Mucosa of rectum (tissue), 2 donors: ENCODE measurements around the gene CTNNBL1.
"Not testable (repeated sequence)": the region's sequence is repeated elsewhere in the genome, so short reads cannot be mapped to it uniquely, and the experiment has no call there.

Experiments used
- H3K27ac ChIP-seq, 2 donors: one replicate each; pipeline ENCODE4 v1.7.0; 2013; ENCODE audit warnings: inconsistent platforms in 2 of 2, low read depth in 2 of 2, low read length in 2 of 2
- H3K27me3 ChIP-seq, 2 donors: one replicate each; pipeline ENCODE4 v1.7.0; 2013; ENCODE audit warnings: low read length in 2 of 2; ENCODE audit not compliant: control insufficient read depth in 2 of 2, insufficient read depth in 2 of 2
- H3K36me3 ChIP-seq, 2 donors: one replicate each; pipeline ENCODE4 v1.7.0; 2013; ENCODE audit warnings: low read length in 2 of 2; ENCODE audit not compliant: control insufficient read depth in 2 of 2, insufficient read depth in 2 of 2
- H3K4me1 ChIP-seq, 2 donors: one replicate each; pipeline ENCODE4 v1.7.0; 2013; ENCODE audit warnings: low read length in 2 of 2, mild to moderate bottlenecking in 1 of 2; ENCODE audit not compliant: control insufficient read depth in 2 of 2, insufficient read depth in 2 of 2
- H3K4me3 ChIP-seq, 2 donors: one replicate each; pipeline ENCODE4 v1.7.0; 2013; ENCODE audit warnings: low read length in 2 of 2
- H3K9ac ChIP-seq, 2 donors: one replicate each; pipeline ENCODE4 v1.7.0; 2013; ENCODE audit warnings: low read length in 2 of 2, low read depth in 1 of 2, mild to moderate bottlenecking in 1 of 2
- H3K9me3 ChIP-seq, 2 donors: one replicate each; pipeline ENCODE4 v1.7.0; 2013; ENCODE audit warnings: low read length in 2 of 2; ENCODE audit not compliant: control insufficient read depth in 2 of 2
- donor health status: healthy.
- donor health status: Normal muscosa, but diverticular disease.

CTNNBL1 gene

DNA sequence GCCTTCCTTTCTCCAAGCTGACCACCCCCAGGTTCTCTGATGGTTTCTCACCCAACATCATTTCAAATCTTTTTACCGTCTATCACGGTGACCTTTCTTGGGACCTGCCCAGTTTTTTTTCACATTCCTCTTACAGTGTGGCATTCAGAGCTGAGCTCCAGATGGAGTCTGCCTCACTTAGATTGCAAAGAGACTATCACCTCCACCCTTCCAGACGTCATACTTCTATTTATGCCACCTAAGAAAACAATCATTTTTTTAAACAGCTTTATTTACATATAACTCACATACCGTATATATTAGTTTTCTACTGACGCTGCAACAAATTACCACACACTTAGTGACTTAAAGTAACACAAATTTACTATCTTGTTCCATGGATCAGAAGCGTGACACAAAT, 32.3 kb upstream of the CTNNBL1 start:
- Histone ChIP-seq H3K9ac (no peak overlapping the region), H3K36me3 (no peaks in the 10 kb centered on the region), H3K27me3 (peaks cover 0 to 3% of the 10 kb centered on the region in 2 donors), H3K4me1 (no peaks in the 10 kb centered on the region), H3K4me3 (no peak overlapping the region), H3K9me3 (no peaks in the 10 kb centered on the region), H3K27ac (no peak overlapping the region)

DNA sequence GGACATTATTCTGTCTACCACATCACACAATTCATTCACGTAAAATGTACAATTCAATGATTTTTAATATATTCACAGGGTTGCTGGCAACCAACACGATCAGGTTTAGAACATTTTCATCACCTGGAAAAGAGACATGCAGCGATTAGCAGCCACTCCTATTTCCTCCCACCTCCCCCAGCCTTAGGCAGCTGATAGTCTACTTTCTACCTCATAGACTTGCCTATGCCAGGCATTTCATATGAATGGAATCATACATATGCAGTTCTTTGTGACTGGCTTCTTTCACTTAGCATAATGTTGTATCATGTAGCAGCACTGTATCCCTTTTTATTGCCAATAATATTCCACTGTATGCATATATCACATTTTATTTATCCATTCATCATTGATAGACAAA, 31.5 kb upstream of the CTNNBL1 start:
- Histone ChIP-seq H3K9ac (no peak overlapping the region), H3K27me3 (peaks cover 0 to 3% of the 10 kb centered on the region in 2 donors), H3K4me3 (no peak overlapping the region), H3K36me3 (no peaks in the 10 kb centered on the region), H3K4me1 (no peaks in the 10 kb centered on the region), H3K27ac (no peak overlapping the region), H3K9me3 (no peaks in the 10 kb centered on the region)

DNA sequence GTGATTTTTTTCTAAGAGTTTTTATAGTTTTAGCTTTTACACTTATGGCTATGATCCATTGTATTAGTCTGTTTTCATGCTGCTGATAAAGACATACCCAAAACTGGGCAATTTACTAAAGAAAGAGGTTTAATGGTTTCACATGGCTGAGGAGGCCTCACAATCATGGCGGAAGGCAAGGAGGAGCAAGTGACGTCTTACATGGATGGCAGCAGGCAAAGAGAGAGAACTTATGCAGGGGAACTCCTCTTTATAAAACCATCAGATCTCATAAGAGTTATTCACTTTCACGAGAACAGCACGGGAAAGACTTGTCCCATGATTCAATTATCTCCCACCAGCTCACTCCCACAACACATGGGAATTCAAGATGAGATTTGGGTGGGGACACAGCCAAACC, 29.2 kb upstream of the CTNNBL1 start:
- H3K27ac ChIP-seq, H3K36me3 ChIP-seq, H3K4me1 ChIP-seq, H3K9ac ChIP-seq, H3K27me3 ChIP-seq, H3K9me3 ChIP-seq, H3K4me3 ChIP-seq: not testable (repeated sequence)

DNA sequence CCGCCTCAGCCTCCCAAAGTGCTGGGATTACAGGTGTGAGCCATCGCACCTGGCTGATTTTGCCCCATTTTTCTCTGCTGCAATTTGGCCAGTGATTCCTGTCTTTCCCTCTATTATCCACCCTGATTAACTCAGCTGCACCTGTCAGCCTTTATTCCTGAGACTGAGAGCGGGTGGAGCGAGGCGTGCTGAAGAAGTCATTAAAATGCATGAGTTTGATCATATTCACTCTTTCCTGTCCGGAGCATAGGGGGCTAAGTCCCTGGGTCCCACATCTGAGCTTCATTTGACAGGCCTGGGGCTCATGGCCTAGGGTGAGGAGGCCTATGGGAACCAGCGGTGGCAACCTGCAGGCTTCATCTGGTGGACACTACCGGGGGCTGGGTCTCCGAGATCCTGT, 25.7 kb upstream of the CTNNBL1 start:
- Histone ChIP-seq H3K27ac (no peak overlapping the region), H3K9me3 (no peaks in the 10 kb centered on the region), H3K9ac (no peak overlapping the region)

DNA sequence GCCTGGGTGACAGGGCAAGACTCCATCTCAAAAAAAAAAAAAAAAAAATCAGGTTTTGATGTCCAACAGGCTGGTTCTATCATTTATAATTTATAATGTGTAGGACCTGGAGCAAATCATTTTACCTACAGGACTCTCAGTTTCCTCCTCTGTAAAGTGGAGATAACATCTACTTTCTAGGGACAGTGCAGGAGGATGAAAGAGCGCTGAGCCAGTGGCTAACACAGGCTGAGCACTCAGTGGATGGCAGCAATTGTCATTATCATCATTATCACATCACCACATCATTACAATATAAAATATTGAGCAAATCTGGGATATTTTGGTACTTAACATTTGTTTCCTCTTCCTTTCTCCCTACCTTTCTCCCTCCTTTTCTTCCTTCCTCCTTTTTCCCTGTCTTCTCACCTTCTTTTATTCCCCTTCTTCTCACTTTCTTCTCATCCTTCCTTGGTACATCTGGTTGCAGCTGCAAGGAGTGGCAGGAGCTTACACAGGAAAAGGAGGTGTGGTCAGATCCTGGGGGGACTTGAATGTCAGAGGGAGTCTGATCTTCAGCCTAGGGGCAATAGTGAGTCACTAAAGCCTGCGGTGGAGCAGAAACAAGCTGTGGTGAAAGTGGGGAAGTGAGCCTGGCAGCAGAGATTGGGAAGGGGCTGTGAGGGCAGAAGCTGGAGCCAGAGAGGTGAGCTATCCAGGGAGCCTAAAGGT, 24.6 kb upstream of the CTNNBL1 start:
- no peaks in the 10 kb centered on the region for H3K9me3 ChIP-seq
- H3K27me3 ChIP-seq, result peaks cover 0 to 3% of the 10 kb centered on the region in 2 donors
- no peak overlapping the region for H3K27ac ChIP-seq
- no peaks in the 10 kb centered on the region for H3K36me3 ChIP-seq
- no peak overlapping the region for H3K4me3 ChIP-seq
- H3K9ac ChIP-seq, result no peak overlapping the region
- peaks cover 0 to 2% of the 10 kb centered on the region in 2 donors for H3K4me1 ChIP-seq

More for the DNA sequence above, 25.7 kb upstream of the CTNNBL1 start:
- Histone ChIP-seq H3K27me3 (peaks cover 0 to 3% of the 10 kb centered on the region in 2 donors), H3K4me3 (no peak overlapping the region), H3K4me1 (peaks cover 0 to 2% of the 10 kb centered on the region in 2 donors), H3K36me3 (no peaks in the 10 kb centered on the region)

DNA sequence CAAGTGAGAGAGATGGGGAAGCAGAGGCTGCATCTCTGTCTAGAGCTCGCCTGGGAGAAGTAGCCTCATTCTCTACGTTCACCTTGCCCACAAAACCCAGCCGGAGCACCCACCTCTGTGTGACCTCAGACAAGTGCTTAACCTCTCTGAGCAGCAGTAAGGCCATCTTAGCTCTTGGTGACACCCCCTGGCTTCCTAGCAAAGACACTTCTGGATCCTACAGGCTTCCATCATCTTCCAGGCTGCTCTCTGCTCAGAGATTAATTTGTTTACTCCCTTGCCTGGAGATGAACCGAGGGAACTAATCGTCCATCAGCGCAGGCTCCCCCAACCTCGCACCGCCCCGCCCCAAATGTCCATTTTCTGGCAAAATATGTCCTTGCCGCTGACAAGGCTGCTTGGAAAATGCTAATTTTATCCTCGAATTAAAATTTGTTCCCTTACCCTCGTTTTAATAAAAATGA, 24.0 kb upstream of the CTNNBL1 start:
- no peak overlapping the region for H3K27ac ChIP-seq
- H3K4me1 ChIP-seq, result peaks cover 0 to 2% of the 10 kb centered on the region in 2 donors
- H3K36me3 ChIP-seq, result no peaks in the 10 kb centered on the region
- H3K27me3 ChIP-seq, result peaks cover 0 to 3% of the 10 kb centered on the region in 2 donors
- no peak overlapping the region for H3K4me3 ChIP-seq
- H3K9me3 ChIP-seq, result no peaks in the 10 kb centered on the region
- no peak overlapping the region for H3K9ac ChIP-seq

DNA sequence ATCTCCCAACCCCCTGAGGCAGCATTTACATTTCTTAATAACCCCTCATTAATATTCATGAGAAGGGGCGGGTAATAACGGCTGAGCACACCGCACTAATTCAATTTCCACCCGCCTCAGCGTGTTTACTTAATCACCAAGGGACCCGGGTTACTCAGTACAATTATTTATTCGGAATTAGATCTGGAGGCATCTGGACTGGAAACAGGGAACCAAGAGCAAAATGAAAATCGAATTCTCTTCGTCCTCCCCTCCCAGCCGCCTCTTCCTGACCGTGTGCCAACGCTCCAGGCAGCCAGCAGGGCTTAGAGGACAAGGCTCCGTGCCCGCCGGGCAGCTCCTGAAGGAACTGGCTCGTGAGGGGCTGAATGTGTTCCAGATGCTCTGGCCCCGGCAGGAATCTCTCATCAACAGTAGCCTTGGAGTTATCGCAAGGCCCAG, 23.5 kb upstream of the CTNNBL1 start:
- Histone ChIP-seq H3K27ac (no peak overlapping the region), H3K36me3 (no peaks in the 10 kb centered on the region), H3K9me3 (no peaks in the 10 kb centered on the region), H3K4me1 (peaks cover 0 to 2% of the 10 kb centered on the region in 2 donors), H3K9ac (no peak overlapping the region), H3K27me3 (peaks cover 0 to 3% of the 10 kb centered on the region in 2 donors), H3K4me3 (peak overlapping the region in 1 of 2 donors; percentile 5)

DNA sequence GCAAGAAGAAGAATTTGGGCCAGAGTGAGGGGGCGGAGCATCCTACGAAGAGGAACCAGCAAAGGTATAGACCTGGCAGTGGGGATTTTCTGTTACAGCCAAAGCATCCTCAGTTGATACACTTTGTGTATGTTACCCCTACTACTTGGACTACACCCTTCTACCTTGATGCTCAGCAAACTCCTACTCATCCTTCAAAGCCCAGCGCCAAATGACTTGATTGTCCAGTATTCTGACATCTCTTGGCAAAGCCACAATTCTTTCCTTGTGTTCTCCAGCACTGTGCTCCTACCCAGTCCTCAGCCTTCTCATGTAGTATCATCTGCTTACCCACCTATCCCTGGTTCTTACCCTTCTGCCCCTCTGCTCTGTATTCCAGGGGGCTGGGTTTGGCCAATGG, 21.7 kb upstream of the CTNNBL1 start:
- Histone ChIP-seq H3K9ac (no peak overlapping the region), H3K4me1 (peaks cover 0 to 2% of the 10 kb centered on the region in 2 donors), H3K27ac (no peak overlapping the region), H3K36me3 (no peaks in the 10 kb centered on the region), H3K4me3 (no peak overlapping the region), H3K27me3 (peaks cover 0 to 3% of the 10 kb centered on the region in 2 donors), H3K9me3 (no peaks in the 10 kb centered on the region)

DNA sequence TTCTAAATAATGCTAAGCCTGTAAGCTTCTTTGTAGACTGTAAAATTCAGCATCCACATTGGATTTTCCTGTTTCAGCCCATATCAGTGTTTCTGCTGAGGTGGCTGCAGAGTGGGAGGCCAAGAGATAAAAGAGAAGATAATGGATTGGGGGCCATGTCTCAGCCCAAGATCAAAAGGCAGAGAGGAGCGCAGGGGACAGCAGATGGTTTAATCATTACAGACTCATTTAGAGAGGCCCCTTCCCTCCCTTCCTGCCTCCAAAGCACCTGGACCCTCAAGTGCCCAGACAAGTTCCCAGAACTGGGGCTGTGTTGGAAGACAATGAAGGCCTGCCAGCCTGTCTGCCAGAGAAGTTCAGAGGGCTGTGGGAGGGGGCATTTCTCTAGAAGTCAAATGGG, 20.4 kb upstream of the CTNNBL1 start:
- H3K4me3 ChIP-seq, result no peak overlapping the region
- no peaks in the 10 kb centered on the region for H3K9me3 ChIP-seq
- H3K4me1 ChIP-seq, result peaks cover 0 to 2% of the 10 kb centered on the region in 2 donors
- peaks cover 0 to 3% of the 10 kb centered on the region in 2 donors for H3K27me3 ChIP-seq
- no peaks in the 10 kb centered on the region for H3K36me3 ChIP-seq
- no peak overlapping the region for H3K27ac ChIP-seq
- H3K9ac ChIP-seq, result no peak overlapping the region

DNA sequence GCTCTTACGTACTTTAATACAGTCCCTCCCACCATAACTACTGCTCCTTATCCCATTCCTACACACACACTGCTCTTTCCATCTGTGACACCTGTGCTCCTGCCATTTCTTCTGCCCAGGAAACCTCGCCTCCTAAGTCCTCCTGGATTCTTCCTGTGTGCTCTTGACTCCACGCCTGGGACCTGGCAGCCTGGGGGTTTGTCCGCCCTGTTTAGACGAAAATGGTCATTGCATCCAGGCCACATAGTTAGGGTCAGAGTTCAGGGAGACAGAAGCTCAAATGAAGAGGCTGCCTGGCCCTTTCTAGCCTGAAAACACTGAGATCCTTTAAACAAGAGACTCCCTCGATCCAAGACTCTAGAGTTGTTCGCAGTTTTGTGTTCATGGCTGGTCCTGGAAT, 17.4 kb upstream of the CTNNBL1 start:
- Histone ChIP-seq H3K27me3 (peaks cover 0 to 3% of the 10 kb centered on the region in 2 donors), H3K4me3 (no peak overlapping the region), H3K9ac (no peak overlapping the region), H3K9me3 (no peaks in the 10 kb centered on the region), H3K4me1 (no peaks in the 10 kb centered on the region), H3K27ac (no peak overlapping the region), H3K36me3 (no peaks in the 10 kb centered on the region)
